Testis (tissue), 2 donors: ENCODE results near the gene MS4A15.

Experiments
- CTCF ChIP-seq, 3 experiments: fragments of 450-650 bp in 2 of 3; fragments of 200-600 bp in 1 of 3; sonication (generic) in 1 of 3; IDR thresholded peaks; one replicate each; pipeline ENCODE4 v1.5.1; 2016 to 2019; ENCODE audit warnings: antibody characterized with exemption in 3 of 3, mild to moderate bottlenecking in 2 of 3, moderate library complexity in 1 of 3
- POLR2A ChIP-seq: fragments of 450-650 bp; IDR thresholded peaks from one replicate; pipeline ENCODE4 v1.6.1; 2017; ENCODE audit warnings: antibody characterized with exemption, mild to moderate bottlenecking, moderate library complexity

- no peak for TF ChIP-seq CTCF (IDR thresholded peaks at IDR 0.05)
- TF ChIP-seq POLR2A, result no peak
Measured at GRCh38 chr11:60777572-60777971, 20.9 kb downstream of the MS4A15 start.
